GM12892 (cell line): ENCODE data around the gene CFAP61.
"Not testable (repeated sequence)": the region's sequence is repeated elsewhere in the genome, so short reads cannot be mapped to it uniquely, and the experiment has no call there.

Experiments
- DNase-seq: peaks from one replicate; pipeline ENCODE4 v3.0.0; 2011; ENCODE audit not compliant: insufficient read length
- FAIRE-seq: peaks from 2 replicates; lab custom pipeline; 2011; peaks lifted over from hg19 to GRCh38; lab: Jason Lieb, UNC
- POLR2A ChIP-seq: IDR thresholded peaks from 2 replicates; pipeline ENCODE4 v1.6.1; 2011; ENCODE audit warnings: low read depth, low read length, control low read depth
- POLR2AphosphoS5 ChIP-seq: IDR thresholded peaks from 2 replicates; pipeline ENCODE4 v1.6.1; 2011; ENCODE audit warnings: low read depth, low read length, control low read depth
- TAF1 ChIP-seq: IDR thresholded peaks from 2 replicates; pipeline ENCODE4 v1.6.1; 2011; ENCODE audit warnings: low read depth, mild to moderate bottlenecking, control low read depth, low read length, borderline replicate concordance

The CFAP61 gene

DNA sequence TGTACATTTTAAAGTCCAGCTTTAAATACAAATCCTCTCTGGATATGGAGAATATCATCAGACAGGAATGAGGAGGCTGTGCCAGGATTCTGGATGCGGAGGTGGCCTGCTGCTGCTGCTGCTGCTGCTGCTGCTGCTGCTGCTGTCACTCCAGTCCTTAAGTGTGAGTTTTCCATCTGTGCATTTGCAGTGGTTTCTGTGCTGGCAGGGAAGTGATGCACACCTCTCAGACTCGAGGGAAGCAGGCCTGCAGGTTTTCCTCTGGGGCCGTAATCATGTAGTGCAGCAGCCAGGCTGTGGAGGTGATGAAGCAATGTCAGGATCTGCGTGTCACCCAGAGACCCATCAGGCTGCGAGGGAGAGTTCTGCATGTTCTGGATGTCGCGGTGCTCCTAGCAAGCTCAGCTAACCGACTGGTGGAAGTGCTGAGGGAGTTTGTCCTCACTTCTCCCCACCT lies 32.0 kb downstream of the CFAP61 start:
- DNase-seq: no peak
- TF ChIP-seq POLR2AphosphoS5: no peak
- TF ChIP-seq POLR2A: no peak
- no peak for TF ChIP-seq TAF1

DNA sequence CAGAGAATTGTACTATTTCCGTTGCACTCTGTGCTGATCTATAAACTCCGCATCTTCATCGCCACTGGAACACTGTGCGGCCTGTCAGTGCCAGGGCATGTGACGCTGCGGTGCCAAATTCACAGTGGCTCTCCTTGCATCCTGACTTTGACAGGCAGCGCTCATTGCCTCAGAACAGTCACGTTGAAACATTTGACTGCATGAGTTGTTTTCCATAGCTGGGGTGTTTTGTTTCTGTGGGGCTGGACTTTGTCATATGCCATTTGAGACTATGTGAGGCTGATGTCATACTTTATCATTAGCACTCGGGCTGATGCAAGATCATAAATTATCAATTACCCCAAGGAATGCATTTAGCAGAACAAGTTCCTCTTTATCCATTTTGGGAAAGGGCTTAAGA lies 32.7 kb downstream of the CFAP61 start:
- no peak for DNase-seq
- TF ChIP-seq TAF1 (no peak), POLR2AphosphoS5 (no peak), POLR2A (no peak)
- FAIRE-seq: no peak

More for the DNA sequence above, 32.0 kb downstream of the CFAP61 start:
- FAIRE-seq: no peak

- TF ChIP-seq POLR2AphosphoS5 (no peak), POLR2A (no peak)
- DNase-seq: no peak
- no peak for FAIRE-seq
Measured at GRCh38 chr20:20085812-20086211, 33.5 kb downstream of the CFAP61 start.

DNA sequence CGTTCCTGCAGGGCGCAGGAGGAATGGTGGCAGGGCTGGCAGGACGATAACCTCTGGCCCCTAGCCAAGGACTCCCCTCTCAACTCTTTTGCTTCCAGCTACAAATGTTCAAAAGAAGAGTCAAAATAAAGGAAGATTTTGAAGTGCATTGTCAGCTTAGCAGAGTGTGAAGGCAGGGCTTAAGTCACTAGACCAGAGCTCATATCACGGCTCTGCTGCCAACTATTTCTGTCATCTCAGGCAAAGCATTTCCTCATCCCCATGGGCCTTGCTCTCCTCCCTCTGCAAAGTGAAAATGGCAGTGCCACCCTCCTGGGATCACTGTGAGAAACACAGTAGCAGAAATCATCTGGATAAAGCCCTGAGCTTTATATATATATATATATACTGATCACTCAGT lies 36.7 kb downstream of the CFAP61 start:
- TF ChIP-seq TAF1 (no peak), POLR2A (no peak), POLR2AphosphoS5 (no peak)
- DNase-seq (no peak), FAIRE-seq (no peak)

DNA sequence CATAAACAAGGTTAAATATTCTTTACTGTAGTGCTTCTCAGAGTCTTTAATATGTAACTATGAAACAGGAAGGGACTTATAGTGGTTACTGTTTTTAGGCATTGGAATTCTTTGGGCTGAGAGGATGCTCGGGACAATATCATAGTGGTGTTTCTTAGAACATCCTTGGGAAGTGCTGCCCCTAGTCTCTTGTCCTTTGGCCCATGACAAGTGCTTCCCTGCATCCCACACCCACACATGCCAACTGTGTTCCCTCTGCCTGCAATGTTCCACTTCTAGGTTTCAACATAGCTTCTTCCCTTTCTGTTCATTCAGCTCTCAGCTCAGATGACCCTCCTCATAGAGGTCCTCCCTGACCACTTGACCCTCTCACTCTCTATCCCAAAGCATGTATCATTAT lies 37.6 kb downstream of the CFAP61 start:
- FAIRE-seq: no peak
- TF ChIP-seq POLR2A (no peak), POLR2AphosphoS5 (no peak), TAF1 (no peak)
- no peak for DNase-seq

GRCh38 chr20:20092827-20093226 lies 40.5 kb downstream of the CFAP61 start:
- no peak for TF ChIP-seq TAF1
- TF ChIP-seq POLR2AphosphoS5: no peak
- TF ChIP-seq POLR2A: no peak
- DNase-seq (no peak), FAIRE-seq (no peak)

DNA sequence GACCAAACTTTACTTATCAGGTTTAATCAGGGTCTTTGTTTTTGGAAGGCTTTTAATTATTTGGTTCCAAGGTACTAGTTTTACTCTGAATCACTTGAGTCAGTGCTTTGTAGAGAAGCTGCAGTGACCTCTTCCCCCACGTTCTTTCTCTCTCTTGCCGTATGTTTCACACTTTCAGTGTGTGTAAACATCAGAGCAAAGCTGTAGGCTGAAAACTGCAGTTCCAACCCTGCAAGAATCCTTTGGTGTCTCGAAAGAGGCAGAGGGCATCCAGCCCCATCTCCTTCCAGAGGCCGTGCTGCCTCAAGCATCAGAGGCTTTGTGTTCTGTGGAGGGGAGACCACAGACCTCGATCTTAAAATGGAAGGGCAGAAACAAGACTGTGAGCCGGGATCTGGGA lies 42.1 kb downstream of the CFAP61 start:
- no peak for FAIRE-seq
- no peak for TF ChIP-seq POLR2AphosphoS5
- TF ChIP-seq POLR2A: no peak
- no peak for TF ChIP-seq TAF1
- DNase-seq: no peak

DNA sequence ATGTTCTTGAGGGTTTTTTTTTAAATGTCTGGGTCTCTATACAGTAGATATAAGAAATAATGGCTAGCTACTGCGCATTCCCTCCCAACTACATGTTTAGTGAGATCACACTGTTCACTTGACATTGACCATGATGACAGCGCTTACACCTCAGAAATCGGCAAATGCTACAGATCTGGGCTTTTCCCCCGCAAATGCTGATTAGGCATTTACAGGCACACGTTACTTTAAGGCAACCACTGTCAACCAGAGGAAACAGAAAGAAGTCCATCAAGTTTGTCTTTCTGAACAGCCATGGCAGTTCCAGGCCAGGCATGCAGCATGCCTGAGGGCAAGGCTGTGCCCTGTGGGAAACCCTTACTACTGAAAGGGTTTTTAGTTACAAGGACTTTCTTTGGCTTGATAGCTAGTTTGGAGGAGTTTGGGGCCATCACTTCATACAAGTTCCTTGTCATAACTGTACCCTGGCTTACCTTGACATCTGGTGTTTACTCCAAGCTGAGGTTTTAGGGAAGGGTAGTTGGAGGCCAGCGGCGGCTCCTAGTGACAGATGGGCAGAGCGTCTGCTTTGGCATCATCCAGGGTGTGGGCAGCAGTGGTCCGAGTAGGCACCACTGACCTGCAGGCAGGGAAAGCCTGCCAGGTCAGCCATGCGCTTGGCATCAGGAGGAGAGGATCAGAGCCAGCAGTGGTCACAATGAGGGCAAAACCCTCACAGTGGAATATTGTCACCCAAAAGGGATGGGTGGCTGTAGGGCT lies 43.0 kb downstream of the CFAP61 start:
- TF ChIP-seq POLR2A: no peak
- TF ChIP-seq POLR2AphosphoS5: no peak
- no peak for TF ChIP-seq TAF1
- FAIRE-seq (no peak), DNase-seq (no peak)

GRCh38 chr20:20096421-20096820 lies 44.1 kb downstream of the CFAP61 start:
- TF ChIP-seq TAF1: no peak
- TF ChIP-seq POLR2AphosphoS5: no peak
- TF ChIP-seq POLR2A: no peak
- FAIRE-seq: no peak
- DNase-seq: no peak

DNA sequence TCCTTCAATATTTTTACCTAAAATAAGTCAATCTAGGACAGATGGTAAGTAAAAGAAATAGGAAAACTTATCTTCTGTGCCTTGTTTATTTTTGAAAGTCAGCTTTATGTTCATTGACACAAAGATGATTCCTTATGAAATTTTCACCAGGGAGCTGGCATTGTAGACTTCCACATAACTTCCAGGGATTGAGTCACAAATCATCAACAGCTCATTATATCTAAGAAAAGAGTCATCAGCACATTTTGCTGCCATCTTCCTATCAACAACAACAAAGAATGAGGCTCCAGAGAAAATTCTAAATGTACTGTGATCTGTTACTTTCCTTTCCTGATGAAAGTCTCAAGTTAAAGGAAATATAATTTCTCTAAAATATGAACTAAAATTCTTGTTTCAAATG lies 48.5 kb downstream of the CFAP61 start:
- TF ChIP-seq POLR2A: no peak
- TF ChIP-seq POLR2AphosphoS5: no peak
- no peak for TF ChIP-seq TAF1
- no peak for FAIRE-seq

GRCh38 chr20:20102163-20102562 lies 49.8 kb downstream of the CFAP61 start:
- no peak for FAIRE-seq
- no peak for DNase-seq
- no peak for TF ChIP-seq TAF1

More for the DNA sequence above, 48.5 kb downstream of the CFAP61 start:
- no peak for DNase-seq

GRCh38 chr20:20102716-20103258 lies 50.5 kb downstream of the CFAP61 start:
- no peak for DNase-seq
- no peak for TF ChIP-seq TAF1
- TF ChIP-seq POLR2A: no peak
- TF ChIP-seq POLR2AphosphoS5: no peak
- no peak for FAIRE-seq

GRCh38 chr20:20103486-20103885 lies 51.2 kb downstream of the CFAP61 start:
- DNase-seq (no peak), FAIRE-seq (no peak)
- TF ChIP-seq TAF1 (no peak), POLR2A (no peak), POLR2AphosphoS5 (no peak)

- not testable (repeated sequence) for DNase-seq, FAIRE-seq
Measured at GRCh38 chr20:20123187-20123586, 70.9 kb downstream of the CFAP61 start.
